Neutrophil (primary cell): ENCODE data around the gene NTM.

ENCODE experiments used
- H3K27ac ChIP-seq: fragments of 200-600 bp; sonication (generic); 2 replicates; pipeline ENCODE4 v1.5.1; 2016; ENCODE audit warnings: mild to moderate bottlenecking, moderate library complexity
- H3K27me3 ChIP-seq: fragments of 200-600 bp; sonication (generic); 2 replicates; pipeline ENCODE4 v1.6.0; 2016; ENCODE audit warnings: mild to moderate bottlenecking
- H3K36me3 ChIP-seq: fragments of 200-600 bp; sonication (generic); 2 replicates; pipeline ENCODE4 v1.5.1; 2017
- H3K4me1 ChIP-seq, 2 experiments: fragments of 200-600 bp in 1 of 2; sonication (generic) in 1 of 2; 1 replicate in 1 of 2; 2 replicates in 1 of 2; pipeline versions ENCODE4 v1.5.1 to v1.6.1; 2013 to 2016; ENCODE audit warnings: low read depth in 1 of 2, low read length in 1 of 2, mild to moderate bottlenecking in 1 of 2, moderate library complexity in 1 of 2; ENCODE audit not compliant: control insufficient read depth in 1 of 2, insufficient read depth in 1 of 2
- H3K4me3 ChIP-seq, 2 experiments: fragments of 200-600 bp in 1 of 2; sonication (generic) in 1 of 2; 1 replicate in 1 of 2; 2 replicates in 1 of 2; pipeline ENCODE4 v1.5.1; 2013 to 2016; ENCODE audit warnings: low read depth in 1 of 2, low read length in 1 of 2, mild to moderate bottlenecking in 1 of 2, moderate library complexity in 1 of 2
- H3K9me3 ChIP-seq: fragments of 200-600 bp; sonication (generic); 2 replicates; pipeline ENCODE4 v1.5.1; 2016
- TF ChIP-seq, protein P1 (sequence below): fragments of 200-600 bp; sonication (generic); IDR thresholded peaks from 2 replicates; pipeline ENCODE4 v1.5.1; 2016; ENCODE audit warnings: antibody characterized with exemption

The NTM gene

DNA sequence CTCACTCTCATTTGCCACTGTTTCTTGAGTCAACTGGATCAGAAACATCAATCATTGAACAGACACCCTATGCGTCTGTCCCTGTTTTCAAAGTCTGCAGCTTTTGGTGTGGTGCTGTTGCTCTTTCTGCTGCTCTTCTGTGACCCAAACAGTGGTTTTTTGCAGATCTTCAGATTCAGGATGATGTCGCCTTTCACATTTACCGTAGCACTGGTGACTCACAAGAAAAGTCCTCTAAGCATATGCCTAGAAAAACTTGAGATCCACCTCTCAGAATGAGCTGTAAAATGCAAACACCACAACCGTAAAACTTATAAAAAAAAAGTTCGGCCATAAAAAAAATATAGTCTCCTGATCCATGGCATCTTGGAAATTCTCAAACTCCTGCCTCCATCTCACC lies 400.4 kb downstream of the NTM start:
- H3K27ac ChIP-seq, result no peak overlapping the region
- H3K4me1 ChIP-seq, result no peaks in the 10 kb centered on the region
- no peak overlapping the region for H3K4me3 ChIP-seq
- TF ChIP-seq, protein P1, sequence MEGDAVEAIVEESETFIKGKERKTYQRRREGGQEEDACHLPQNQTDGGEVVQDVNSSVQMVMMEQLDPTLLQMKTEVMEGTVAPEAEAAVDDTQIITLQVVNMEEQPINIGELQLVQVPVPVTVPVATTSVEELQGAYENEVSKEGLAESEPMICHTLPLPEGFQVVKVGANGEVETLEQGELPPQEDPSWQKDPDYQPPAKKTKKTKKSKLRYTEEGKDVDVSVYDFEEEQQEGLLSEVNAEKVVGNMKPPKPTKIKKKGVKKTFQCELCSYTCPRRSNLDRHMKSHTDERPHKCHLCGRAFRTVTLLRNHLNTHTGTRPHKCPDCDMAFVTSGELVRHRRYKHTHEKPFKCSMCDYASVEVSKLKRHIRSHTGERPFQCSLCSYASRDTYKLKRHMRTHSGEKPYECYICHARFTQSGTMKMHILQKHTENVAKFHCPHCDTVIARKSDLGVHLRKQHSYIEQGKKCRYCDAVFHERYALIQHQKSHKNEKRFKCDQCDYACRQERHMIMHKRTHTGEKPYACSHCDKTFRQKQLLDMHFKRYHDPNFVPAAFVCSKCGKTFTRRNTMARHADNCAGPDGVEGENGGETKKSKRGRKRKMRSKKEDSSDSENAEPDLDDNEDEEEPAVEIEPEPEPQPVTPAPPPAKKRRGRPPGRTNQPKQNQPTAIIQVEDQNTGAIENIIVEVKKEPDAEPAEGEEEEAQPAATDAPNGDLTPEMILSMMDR, result no peak
- no peaks in the 10 kb centered on the region for H3K36me3 ChIP-seq
- no peaks in the 10 kb centered on the region for H3K27me3 ChIP-seq
- H3K9me3 ChIP-seq, result no peaks in the 10 kb centered on the region

DNA sequence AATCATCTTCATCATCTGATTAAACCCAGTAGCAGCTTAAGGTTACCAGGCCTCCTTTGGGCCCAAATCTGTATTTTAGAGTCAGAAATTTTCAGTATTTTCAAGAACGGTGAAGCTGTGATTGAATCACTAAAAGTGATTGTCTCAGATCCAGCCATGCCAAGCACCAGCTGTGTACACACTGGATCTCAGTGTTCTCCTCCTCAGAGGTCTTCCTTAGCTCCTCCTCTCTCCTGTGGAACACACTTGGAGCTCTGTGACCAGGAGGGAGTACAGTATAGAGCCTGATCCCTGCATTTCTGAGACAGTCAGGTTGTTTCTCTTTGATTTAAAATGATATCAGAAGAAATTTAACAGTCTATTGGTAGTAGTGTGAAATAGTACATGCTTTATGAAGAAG lies 401.1 kb downstream of the NTM start:
- H3K4me1 ChIP-seq, result no peaks in the 10 kb centered on the region
- no peak overlapping the region for H3K27ac ChIP-seq
- H3K4me3 ChIP-seq, result no peak overlapping the region
- no peaks in the 10 kb centered on the region for H3K27me3 ChIP-seq
- no peaks in the 10 kb centered on the region for H3K36me3 ChIP-seq
- no peaks in the 10 kb centered on the region for H3K9me3 ChIP-seq
- TF ChIP-seq, protein P1, result no peak

DNA sequence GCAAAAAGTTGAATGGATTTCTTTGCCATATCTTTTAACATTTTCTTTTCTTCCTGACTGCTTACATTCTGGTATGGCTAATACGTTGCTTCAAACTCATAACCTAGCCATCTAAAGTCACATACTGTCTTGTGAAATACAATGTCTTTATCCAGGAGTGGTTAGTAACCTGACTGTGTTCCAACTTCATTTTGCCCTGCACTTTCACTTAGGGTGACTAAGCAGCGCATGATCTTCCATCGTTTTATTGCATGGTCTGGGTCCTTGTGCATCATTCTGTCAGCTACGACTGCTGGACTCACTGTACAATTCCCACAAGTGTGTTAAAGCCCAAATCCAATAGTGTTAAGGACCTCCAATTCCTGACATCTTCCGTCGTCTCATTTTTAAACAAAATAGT lies 403.2 kb downstream of the NTM start:
- Histone ChIP-seq H3K9me3 (no peaks in the 10 kb centered on the region), H3K36me3 (no peaks in the 10 kb centered on the region), H3K27ac (no peak overlapping the region), H3K4me1 (no peaks in the 10 kb centered on the region), H3K27me3 (no peaks in the 10 kb centered on the region), H3K4me3 (no peak overlapping the region)
- TF ChIP-seq, protein P1, result no peak

DNA sequence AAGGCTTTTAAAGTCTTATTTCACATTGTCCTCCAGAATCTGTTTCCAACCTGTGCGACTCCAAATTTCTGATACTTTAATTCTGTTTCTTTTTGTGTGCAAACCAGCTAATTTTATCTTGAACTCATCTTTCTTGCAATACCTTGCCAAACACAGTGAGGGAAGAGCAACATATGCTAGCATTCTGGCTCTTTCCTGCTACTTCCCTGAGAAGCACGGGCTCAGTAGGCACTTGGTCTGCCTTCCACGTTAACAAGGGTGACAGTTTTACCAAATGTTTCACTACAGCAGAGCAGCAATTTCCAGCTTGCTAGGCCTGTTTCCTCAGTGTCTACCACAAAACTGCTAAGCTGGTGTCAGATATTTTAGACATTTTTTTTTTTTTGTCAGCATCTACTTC lies 405.8 kb downstream of the NTM start:
- Histone ChIP-seq H3K27ac (no peak overlapping the region), H3K4me3 (no peak overlapping the region), H3K4me1 (no peaks in the 10 kb centered on the region), H3K27me3 (no peaks in the 10 kb centered on the region), H3K9me3 (no peaks in the 10 kb centered on the region), H3K36me3 (no peaks in the 10 kb centered on the region)
- TF ChIP-seq, protein P1, result no peak

DNA sequence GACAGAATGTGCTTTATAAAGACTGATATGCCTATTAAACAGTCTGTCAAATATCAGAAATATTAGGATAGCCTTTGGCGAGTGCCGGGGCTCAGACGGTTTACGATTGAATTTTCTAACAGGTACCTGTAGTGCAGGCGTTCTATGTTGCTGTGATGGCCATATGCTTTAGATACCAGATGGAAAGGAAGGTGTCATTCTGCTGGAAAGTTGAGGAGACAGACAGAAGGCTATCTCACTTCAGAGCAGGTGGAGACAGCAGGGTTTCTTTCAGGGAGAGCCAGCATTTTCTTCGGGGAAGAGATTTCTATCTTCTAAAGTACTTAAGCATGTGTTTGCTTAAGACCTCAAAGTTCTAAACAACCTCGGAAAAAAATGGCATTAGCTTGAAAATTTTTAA lies 415.4 kb downstream of the NTM start:
- no peak overlapping the region for H3K4me3 ChIP-seq
- no peak overlapping the region for H3K27ac ChIP-seq
- no peaks in the 10 kb centered on the region for H3K9me3 ChIP-seq
- H3K4me1 ChIP-seq, result no peaks in the 10 kb centered on the region
- TF ChIP-seq, protein P1, result no peak
- H3K36me3 ChIP-seq, result no peaks in the 10 kb centered on the region
- H3K27me3 ChIP-seq, result peaks cover 23% of the 10 kb centered on the region

DNA sequence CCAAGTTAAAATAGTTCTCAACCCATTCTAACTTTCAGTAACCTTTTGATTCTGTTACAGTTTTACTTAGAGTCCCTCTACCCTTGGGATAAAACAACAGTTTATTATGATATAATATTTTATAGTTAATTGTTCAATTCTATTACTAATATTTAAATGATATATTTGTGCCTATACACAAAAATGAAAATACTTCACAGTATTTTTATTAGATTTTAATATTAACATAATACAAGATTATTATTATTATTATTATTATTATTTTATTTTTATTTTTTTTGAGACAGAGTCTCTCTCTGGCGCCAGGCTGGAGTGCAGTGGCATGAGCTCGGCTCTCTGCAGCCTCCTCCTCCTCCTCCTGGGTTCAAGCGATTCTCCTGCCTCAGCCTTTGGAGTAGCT lies 416.7 kb downstream of the NTM start:
- no peaks in the 10 kb centered on the region for H3K4me1 ChIP-seq
- TF ChIP-seq, protein P1, result no peak
- no peak overlapping the region for H3K27ac ChIP-seq
- no peaks in the 10 kb centered on the region for H3K9me3 ChIP-seq
- peaks cover 24% of the 10 kb centered on the region for H3K27me3 ChIP-seq
- no peak overlapping the region for H3K4me3 ChIP-seq
- H3K36me3 ChIP-seq, result no peaks in the 10 kb centered on the region
